Hepatocyte (in vitro differentiated cells): ENCODE results near the gene TKT.

Source experiments
- EZH2 ChIP-seq: fragments of 200-600 bp; sonication (generic); IDR thresholded peaks from 2 replicates; pipeline ENCODE4 v1.6.1; 2016; ENCODE audit warnings: antibody characterized with exemption, mild to moderate bottlenecking, borderline replicate concordance
- TF ChIP-seq, protein P1 (sequence below): fragments of 200-600 bp; sonication (generic); IDR thresholded peaks from 2 replicates; pipeline ENCODE4 v1.5.1; 2016; ENCODE audit warnings: antibody characterized with exemption, mild to moderate bottlenecking; ENCODE audit not compliant: poor library complexity

DNA sequence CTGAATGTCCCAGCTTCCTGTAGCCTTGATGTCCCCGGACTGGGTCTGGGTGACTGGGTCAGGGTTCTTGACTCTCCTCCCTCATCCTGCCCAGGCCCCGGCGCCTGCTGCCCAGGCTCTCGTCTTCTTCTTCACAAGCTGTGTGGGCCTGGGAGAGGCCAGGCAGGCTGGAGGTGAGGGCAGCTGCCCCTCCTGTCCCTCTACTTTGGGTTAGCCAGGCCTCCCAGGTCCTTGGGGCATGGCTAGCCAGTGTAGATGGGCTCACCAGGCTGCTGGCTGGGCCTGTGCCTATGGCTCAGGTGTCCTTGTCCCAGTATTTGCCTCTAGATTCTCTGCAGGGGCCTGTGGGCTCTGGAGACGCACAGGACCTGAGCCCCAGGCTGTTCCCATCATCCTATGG, 31.8 kb downstream of the TKT start:
- TF ChIP-seq, protein P1, sequence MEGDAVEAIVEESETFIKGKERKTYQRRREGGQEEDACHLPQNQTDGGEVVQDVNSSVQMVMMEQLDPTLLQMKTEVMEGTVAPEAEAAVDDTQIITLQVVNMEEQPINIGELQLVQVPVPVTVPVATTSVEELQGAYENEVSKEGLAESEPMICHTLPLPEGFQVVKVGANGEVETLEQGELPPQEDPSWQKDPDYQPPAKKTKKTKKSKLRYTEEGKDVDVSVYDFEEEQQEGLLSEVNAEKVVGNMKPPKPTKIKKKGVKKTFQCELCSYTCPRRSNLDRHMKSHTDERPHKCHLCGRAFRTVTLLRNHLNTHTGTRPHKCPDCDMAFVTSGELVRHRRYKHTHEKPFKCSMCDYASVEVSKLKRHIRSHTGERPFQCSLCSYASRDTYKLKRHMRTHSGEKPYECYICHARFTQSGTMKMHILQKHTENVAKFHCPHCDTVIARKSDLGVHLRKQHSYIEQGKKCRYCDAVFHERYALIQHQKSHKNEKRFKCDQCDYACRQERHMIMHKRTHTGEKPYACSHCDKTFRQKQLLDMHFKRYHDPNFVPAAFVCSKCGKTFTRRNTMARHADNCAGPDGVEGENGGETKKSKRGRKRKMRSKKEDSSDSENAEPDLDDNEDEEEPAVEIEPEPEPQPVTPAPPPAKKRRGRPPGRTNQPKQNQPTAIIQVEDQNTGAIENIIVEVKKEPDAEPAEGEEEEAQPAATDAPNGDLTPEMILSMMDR, result no peak
- no peak for TF ChIP-seq EZH2
